ENCODE measurements around the gene SLC1A1.

GRCh38 chr9:4559261-4560182, 69.3 kb downstream of the SLC1A1 start:
- TF ChIP-seq POLR2AphosphoS5 (IDR thresholded peaks at IDR 0.05; ENCODE audit: borderline replicate concordance, low read depth, low read length) (no peak), EZH2 (IDR thresholded peaks at IDR 0.05) (no peak)
